T-helper 2 cell treated with Interferon-gamma antibody and Interleukin-4, amounts not matched to agents 5 μg/mL and 100 μg/mL, for 36 hours (primary cell): ENCODE data around the gene IMP4.
A peak's percentile ranks its signal among the peaks of the same experiment; 100 is the strongest.

Experiments
- DNase-seq: peaks from one replicate; pipeline ENCODE4 v3.0.0; 2021; ENCODE audit warnings: low spot score
- H3K27ac Mint-ChIP-seq: one replicate; pipeline ENCODE4 v1.8.0; 2021; ENCODE audit warnings: mild to moderate bottlenecking, mixed read lengths
- H3K27me3 Mint-ChIP-seq: one replicate; pipeline ENCODE4 v1.8.0; 2021; ENCODE audit warnings: low read depth, mixed read lengths
- H3K36me3 Mint-ChIP-seq: one replicate; pipeline ENCODE4 v1.8.0; 2021; ENCODE audit warnings: low read depth, mixed read lengths
- H3K4me1 Mint-ChIP-seq: one replicate; pipeline ENCODE4 v1.8.0; 2021; ENCODE audit warnings: low read depth, mixed read lengths
- H3K4me3 Mint-ChIP-seq: one replicate; pipeline ENCODE4 v1.8.0; 2022; ENCODE audit warnings: mild to moderate bottlenecking, moderate library complexity, mixed read lengths
- H3K9me3 Mint-ChIP-seq: one replicate; pipeline ENCODE4 v1.8.0; 2021; ENCODE audit warnings: mixed read lengths

Gene IMP4

DNA sequence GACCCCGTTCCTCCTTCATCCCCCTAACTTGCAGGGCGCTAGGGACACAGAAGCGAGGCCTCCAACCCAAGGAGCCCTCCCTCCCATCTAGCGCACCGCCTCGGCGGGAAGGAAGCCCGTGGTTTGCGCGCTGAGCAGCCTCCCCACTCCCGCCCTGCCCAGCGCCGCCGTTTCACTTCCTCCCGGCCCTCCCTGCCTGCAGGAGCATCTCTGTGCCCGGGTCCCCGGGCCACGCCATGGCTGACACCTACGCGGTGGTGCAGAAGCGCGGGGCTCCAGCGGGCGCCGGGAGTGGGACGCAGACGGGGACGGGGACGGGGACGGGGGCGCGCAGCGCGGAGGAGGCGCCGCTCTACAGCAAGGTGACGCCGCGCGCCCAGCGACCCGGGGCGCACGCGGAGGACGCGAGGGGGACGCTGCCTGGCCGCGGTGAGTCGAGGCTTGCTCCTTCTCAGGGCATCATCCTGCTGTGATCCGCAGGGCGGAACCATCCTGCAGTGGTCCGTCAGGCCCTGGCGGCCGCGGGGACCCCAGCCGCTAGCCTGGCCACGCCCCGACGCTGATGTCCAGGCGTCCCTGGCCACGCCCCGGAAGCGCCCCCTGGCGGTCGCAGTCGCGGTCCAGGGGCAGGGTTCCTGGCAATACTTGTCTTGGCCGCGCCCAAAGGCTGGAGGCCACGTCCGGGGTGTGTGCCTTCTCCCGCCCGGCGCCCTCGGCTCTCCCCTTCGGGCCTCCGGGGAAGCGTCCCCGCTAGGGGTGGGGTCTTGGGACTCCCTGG is 29.5 kb downstream of the IMP4 start:
- H3K36me3 Mint-ChIP-seq, result peaks cover 49% of the 10 kb centered on the region
- peak overlapping the region; percentile 93 for H3K27ac Mint-ChIP-seq
- peaks cover 4% of the 10 kb centered on the region for H3K27me3 Mint-ChIP-seq
- DNase-seq, result peak; percentile 85
- H3K4me1 Mint-ChIP-seq, result peaks cover 59% of the 10 kb centered on the region
- peaks cover 3% of the 10 kb centered on the region for H3K9me3 Mint-ChIP-seq
- peak overlapping the region; percentile 89 for H3K4me3 Mint-ChIP-seq

DNA sequence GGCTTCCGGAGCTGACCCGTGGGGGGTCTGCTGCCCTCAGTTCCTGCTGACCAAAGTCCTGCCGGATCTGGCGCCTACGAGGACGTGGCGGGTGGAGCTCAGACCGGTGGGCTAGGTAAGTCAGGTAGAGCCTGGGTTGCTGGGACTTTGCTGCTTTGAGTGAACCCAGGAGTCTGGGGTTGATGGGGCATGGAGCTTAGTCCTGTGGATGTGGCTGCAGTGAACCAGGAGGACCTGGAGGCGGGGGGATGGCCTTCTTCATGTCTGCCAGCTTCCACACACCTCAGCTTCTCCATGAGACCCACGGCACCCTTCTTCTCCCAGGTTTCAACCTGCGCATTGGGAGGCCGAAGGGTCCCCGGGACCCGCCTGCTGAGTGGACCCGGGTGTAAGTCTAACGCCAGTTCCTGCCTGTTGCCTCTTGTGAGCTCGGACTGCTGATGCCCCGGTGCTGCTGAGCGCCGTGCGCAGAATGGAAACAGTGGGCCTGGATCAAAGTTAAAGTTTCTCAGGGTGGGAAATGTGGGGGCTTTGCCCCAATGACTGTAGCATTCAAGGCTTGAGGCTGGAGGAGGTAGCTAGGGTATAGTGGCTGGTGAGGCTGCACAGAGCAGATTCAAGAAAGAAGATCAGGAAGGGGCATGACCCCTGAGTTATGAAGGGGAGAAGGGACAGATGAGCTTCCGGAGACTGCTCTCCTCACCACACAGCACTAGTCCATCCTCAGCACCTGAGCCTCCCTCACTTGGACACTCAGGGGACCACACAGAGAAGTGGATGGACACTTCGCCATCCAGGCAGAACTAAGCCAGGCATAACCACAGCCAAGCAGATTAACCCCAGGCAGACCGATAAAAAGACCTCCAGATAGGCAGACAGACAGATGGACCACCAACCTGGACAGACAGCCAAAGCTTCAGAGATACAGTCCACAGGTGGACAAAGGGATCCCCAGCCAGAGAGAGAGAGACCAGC is 30.4 kb downstream of the IMP4 start:
- Mint-ChIP-seq H3K4me1 (peaks cover 64% of the 10 kb centered on the region), H3K27ac (peak overlapping the region; percentile 84), H3K27me3 (no peaks in the 10 kb centered on the region), H3K9me3 (peaks cover 3% of the 10 kb centered on the region), H3K4me3 (peak overlapping the region; percentile 89), H3K36me3 (peaks cover 53% of the 10 kb centered on the region)
- no peak for DNase-seq

DNA sequence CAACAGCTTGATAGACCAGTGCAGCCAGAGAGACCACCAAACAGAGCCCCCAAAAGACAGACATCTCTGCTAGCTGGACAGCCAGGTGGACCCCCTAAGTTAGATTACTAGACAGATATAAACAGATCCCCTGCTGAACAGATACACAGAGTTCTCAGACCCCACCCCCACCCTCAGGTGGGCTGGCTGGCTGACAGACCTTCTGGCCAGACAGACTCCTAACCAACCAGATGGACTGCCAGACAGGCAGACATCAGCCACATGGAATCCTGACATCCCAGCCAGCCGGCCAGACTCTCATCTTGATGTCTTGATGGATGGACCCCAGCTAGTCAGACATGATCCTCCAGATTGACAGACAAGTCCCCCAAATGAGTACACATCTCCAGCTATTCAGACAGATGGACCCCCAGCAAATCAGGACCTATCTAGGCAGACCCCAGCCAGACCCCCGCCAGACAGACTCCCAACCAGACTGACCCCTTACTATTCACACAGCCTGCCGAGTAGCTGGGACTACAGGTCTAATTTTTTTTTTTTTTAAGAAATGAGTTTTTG is 31.2 kb downstream of the IMP4 start:
- H3K4me3 Mint-ChIP-seq, result peak overlapping the region; percentile 89
- no peak for DNase-seq
- no peaks in the 10 kb centered on the region for H3K27me3 Mint-ChIP-seq
- peaks cover 66% of the 10 kb centered on the region for H3K4me1 Mint-ChIP-seq
- peaks cover 3% of the 10 kb centered on the region for H3K9me3 Mint-ChIP-seq
- peaks cover 59% of the 10 kb centered on the region for H3K36me3 Mint-ChIP-seq
- H3K27ac Mint-ChIP-seq, result peak overlapping the region; percentile 84

DNA sequence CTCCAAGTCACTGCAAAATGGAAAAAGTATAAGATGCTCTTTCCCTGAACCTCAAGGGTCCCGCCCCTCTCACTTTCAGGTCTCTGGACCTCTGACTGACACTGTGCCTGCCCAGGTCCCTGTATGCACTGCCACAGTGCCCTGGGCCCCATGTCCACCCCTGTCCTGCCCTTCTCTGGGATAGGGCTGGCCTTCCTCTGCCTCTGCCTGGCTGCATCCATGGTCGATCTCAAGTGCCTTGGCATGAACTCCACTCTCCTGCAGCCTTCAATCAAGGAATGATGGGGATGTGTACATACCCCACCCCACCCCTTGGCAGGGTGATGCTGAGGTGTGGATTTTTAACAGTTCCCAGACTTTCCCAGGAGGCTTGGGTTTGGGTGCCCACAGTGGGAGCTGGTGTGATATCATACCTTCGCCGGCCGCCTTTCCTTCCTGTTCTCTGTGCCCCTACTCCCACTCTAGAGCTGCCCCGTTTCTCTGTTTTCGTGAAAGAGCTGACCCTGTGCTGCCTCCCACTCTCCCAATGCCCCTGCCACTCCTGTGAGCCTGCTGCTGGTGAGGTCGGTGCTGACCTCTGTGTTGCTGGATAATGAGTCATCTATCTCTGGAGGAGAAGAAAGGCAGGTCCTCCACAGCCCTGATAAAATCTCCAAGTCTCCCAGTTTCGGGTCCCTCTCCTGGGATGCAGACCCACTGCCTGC is 32.0 kb downstream of the IMP4 start:
- H3K4me3 Mint-ChIP-seq, result peak overlapping the region; percentile 47

DNA sequence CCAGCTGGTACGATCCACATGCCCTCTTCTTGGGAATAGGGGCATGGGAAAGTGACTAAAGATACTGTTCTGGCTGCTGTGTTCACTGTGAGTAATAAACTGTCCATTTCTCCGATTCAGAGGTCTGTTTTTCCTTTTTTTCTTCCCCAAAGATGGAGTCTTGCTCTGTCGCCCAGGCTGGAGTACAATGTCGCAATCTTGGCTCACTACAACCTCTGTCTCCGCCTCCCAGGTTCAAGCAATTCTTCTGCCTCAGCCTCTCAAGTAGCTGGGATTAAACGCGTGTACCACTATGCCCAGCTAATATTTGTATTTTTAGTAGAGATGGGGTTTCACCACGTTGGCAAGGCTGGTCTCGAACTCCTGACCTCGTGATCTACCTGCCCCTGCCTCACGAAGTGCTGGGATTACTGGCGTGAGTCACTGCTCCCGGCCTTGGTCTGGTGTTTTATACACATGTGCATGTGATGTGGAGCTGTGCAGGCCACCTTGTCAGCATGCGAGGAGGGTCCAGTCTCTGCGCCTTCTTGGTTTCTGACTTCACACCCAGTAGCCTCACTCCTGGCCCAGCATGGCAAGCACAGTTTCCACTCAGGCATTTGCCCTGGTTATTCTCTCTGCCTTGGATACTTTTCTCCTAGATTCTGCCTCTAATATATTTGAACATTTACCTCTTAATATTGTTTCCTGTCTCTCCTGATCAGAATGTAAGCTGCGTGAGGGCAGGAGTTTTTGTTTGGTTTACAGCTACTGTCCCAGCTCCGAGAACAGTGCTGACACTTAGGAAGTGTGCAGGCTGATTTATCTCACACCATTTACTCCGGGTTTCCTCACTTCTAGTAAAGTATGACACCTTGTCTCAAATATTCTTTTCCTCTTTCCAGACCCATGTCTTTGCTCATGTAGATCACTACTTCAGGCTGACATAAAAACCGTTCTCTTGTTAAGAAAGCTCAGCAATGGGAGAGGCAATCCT is 32.9 kb downstream of the IMP4 start:
- no peak for DNase-seq
- Mint-ChIP-seq H3K27ac (peak overlapping the region; percentile 56), H3K4me1 (peaks cover 70% of the 10 kb centered on the region), H3K36me3 (peaks cover 69% of the 10 kb centered on the region), H3K27me3 (no peaks in the 10 kb centered on the region), H3K9me3 (peaks cover 3% of the 10 kb centered on the region), H3K4me3 (peak overlapping the region; percentile 51)

More for the DNA sequence above, 32.0 kb downstream of the IMP4 start:
- H3K27ac Mint-ChIP-seq, result peak overlapping the region; percentile 67
- H3K9me3 Mint-ChIP-seq, result peaks cover 3% of the 10 kb centered on the region
- peaks cover 70% of the 10 kb centered on the region for H3K4me1 Mint-ChIP-seq
- H3K27me3 Mint-ChIP-seq, result no peaks in the 10 kb centered on the region
- no peak for DNase-seq
- H3K36me3 Mint-ChIP-seq, result peaks cover 63% of the 10 kb centered on the region

DNA sequence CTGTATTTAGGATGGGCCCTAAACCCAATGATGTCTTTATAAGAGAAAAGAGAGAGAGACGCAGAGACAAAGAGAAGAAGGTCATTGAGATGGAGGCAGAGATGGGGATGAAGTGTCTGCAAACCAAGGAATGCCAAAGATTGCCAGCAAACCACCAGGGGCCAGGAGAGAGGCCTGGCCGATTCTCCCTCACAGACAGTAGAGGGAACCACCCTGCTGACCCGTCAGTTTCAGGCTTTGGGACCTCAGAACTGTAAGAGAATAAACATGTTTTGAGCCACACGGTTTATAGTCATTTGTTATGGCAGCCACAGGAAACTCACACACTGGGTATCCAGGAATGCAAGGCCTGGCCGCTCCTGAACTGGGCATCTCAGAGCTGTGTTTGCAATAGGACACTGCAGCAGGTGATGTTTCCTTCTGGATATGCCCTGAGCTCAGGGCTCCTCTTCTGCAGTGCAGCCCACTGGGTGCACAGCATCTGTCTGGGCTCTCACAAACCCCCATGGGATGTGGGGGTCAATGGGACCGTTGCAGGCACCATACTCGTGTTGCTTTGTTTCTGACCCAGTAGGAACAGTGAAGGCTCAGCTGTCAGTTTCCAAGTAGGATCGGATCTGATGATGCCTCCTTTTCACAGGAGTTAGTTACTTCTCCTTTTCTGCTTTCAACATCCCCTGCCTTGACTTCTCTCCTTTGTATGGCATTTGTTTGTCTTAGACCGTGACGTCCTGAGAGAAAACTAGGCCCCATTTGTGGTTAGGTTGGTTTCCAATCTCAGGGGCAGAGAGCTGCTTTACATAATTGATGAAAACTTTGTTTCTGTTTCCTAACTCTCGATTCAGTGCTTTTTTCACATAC is 34.0 kb downstream of the IMP4 start:
- DNase-seq, result no peak
- Mint-ChIP-seq H3K27ac (peak overlapping the region; percentile 56), H3K36me3 (peaks cover 67% of the 10 kb centered on the region)

DNA sequence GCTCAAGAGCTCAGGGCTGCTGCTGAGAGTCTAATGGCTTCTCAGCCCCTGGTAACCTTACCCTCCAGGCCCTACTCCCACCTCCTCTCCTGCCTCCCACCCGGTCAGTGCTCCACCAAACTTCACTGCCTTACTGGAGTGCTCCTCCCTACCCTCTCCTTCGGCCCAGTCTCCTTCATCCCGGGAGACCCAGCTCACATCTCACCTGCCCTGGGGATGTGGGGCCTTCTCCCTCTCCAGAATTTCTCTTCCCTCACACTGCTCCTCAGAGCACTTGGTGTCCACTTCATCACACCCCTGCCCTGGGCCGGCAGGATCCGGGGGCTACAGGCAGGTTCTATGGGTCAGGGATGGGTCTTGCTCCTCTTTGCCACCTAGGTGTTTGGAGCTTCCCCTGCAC is 34.8 kb downstream of the IMP4 start:
- Mint-ChIP-seq H3K4me1 (peaks cover 61% of the 10 kb centered on the region), H3K27me3 (no peaks in the 10 kb centered on the region), H3K36me3 (peaks cover 74% of the 10 kb centered on the region), H3K4me3 (peak overlapping the region; percentile 6), H3K27ac (no peak overlapping the region), H3K9me3 (peaks cover 3% of the 10 kb centered on the region)
- DNase-seq, result no peak

More for the DNA sequence above, 34.0 kb downstream of the IMP4 start:
- no peaks in the 10 kb centered on the region for H3K27me3 Mint-ChIP-seq
- H3K4me1 Mint-ChIP-seq, result peaks cover 63% of the 10 kb centered on the region
- peaks cover 3% of the 10 kb centered on the region for H3K9me3 Mint-ChIP-seq
- peak overlapping the region; percentile 51 for H3K4me3 Mint-ChIP-seq

DNA sequence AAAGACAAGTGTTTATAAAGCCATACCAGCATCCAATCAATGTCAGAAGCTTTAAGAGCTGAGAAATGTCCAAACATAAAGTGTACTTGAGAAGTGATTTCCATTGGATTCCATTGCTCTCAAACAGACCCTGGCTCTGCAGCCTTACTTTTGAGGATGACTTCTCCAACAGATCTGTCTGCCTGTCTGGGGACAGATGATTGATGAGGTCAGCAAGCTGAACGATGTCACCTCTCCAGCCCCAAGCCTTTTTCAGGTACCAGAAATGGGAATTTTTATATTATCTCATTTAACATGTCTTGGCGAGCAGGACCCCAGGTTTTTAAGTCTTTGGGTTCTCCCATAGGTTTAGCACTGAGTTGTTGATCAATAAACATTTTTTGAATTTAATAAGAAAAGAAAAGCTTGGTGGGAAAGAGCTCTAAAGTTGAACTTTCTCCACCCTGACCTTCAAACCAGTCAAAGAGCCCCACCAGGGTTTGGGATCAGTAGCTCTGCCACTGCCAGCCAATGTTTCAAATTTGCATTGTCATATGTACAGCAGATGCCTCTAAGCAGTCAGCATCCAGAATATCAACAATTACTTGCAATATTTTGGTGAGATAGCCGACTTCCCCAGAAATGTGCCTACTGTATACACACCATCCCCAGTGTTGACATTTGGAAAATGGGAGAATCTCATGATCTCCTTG is 35.7 kb downstream of the IMP4 start:
- Mint-ChIP-seq H3K27ac (no peak overlapping the region), H3K4me3 (no peak overlapping the region), H3K9me3 (peaks cover 3% of the 10 kb centered on the region), H3K27me3 (no peaks in the 10 kb centered on the region), H3K4me1 (peaks cover 58% of the 10 kb centered on the region), H3K36me3 (peaks cover 79% of the 10 kb centered on the region)
- DNase-seq, result no peak

DNA sequence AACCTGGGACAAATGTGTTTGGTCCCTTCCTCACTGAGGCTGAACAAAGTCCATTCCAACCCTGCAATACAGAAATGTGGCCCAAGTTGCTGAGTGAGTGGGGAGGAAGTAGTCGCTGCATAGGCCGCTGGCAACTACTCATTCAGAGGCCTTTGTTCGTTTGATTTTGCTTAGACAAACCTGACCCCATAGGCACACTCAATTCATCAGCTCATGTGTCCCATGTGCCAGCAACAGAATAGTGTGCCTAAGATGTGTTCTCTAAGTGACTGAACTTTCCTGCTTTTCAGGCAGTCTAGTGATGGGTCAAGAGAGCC is 36.2 kb downstream of the IMP4 start:
- H3K4me3 Mint-ChIP-seq, result no peak overlapping the region
- H3K27ac Mint-ChIP-seq, result no peak overlapping the region
- H3K27me3 Mint-ChIP-seq, result no peaks in the 10 kb centered on the region
- H3K9me3 Mint-ChIP-seq, result peaks cover 3% of the 10 kb centered on the region
- peaks cover 73% of the 10 kb centered on the region for H3K36me3 Mint-ChIP-seq
- peaks cover 53% of the 10 kb centered on the region for H3K4me1 Mint-ChIP-seq
- DNase-seq, result no peak

DNA sequence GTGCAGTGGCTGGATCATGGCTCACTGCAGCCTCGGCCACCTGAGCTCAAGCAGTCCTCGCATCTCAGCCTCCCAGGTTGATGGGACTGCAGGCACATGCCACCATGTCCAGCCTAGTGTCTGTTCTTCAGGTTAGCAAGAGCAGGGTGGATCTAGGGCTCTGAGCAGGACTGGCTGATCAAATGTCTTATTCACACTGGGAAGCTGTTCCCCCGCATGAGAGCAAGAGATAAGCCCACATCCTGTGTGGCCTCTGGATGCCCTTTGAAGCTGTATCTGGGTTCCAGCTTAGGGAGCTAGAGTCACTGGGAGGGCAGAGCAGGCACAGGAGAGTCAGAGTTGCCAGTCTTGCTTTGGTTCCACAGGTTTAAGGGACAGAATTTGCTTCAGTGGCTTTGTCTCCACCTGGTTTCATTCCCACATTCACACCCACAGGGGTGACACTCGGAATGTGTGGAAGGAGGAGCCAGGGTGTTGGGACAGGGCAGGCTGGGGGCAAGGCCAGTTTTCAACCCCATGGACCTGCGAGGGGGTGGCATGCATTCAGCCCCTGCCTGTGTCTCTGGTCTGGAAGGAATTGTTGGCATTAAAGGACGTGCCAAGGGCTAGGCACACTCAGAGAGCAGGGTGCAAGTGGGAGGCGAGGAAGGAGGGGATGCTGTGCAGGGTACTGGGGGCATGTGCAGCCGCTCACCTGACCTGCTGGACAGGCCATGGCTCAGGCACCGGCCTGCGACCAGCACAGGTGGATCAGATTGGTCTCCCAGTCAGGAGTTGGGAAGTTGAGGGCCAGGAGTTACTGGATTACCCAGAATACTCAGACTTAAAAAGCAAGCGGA is 37.6 kb downstream of the IMP4 start:
- Mint-ChIP-seq H3K4me3 (peak overlapping the region; percentile 55), H3K27me3 (no peaks in the 10 kb centered on the region), H3K36me3 (peaks cover 60% of the 10 kb centered on the region)

DNA sequence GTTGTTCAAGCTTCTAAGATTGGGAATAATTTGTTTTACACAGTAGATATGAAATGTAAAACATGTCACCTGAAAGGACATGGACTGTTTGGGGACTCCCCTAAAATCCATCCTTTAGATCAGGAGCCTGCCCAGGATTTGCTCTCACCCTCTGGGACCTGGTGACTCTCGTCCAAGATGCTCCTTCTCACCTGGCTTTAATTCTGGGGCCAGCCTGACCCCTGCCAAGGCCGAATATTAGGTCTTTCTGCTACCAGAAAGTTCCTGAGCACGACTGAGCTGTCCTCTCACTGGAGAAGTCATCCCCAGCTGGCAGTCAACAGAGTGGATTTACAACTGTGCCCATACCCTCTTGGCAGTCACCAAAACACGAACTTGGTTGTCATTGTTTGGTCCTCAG is 38.4 kb downstream of the IMP4 start:
- DNase-seq, result no peak
- peaks cover 52% of the 10 kb centered on the region for H3K36me3 Mint-ChIP-seq
- no peaks in the 10 kb centered on the region for H3K27me3 Mint-ChIP-seq
- no peak overlapping the region for H3K27ac Mint-ChIP-seq
- peaks cover 35% of the 10 kb centered on the region for H3K4me1 Mint-ChIP-seq
- H3K9me3 Mint-ChIP-seq, result no peaks in the 10 kb centered on the region
- H3K4me3 Mint-ChIP-seq, result no peak overlapping the region

More for the DNA sequence above, 37.6 kb downstream of the IMP4 start:
- Mint-ChIP-seq H3K9me3 (peaks cover 3% of the 10 kb centered on the region), H3K4me1 (peaks cover 42% of the 10 kb centered on the region), H3K27ac (no peak overlapping the region)
- DNase-seq, result peak; percentile 41
